ENCODE measurements around the gene CCDC192. TPM values are rescaled to one million over a fixed set of nuclear protein-coding genes. Genes with fewer than 3 reads are reported as not detected.

CCDC192 gene
- total and polyA plus RNA-seq, 2 of the 4 experiments (the other 2 are of a cell fraction) = not detected

- ATAC-seq (ENCODE audit: low read depth) (no peak), DNase-seq (no peak)
- Histone ChIP-seq H2BK5ac (ENCODE audit: low read depth, low read length, poor library complexity, severe bottlenecking) (no peak overlapping the region), H2AK9ac (replicated peaks; ENCODE audit: low read depth, low read length, poor library complexity) (no peak overlapping the region), H2AFZ (replicated peaks; ENCODE audit: low read length, poor library complexity) (no peak overlapping the region), H3K79me1 (ENCODE audit: low read depth in 1 of 2, low read length in 2 of 2) (no peaks in the 10 kb centered on the region), H4K8ac (ENCODE audit: low read depth in 2 of 2, low read length in 2 of 2) (no peak overlapping the region), H3K27ac (ENCODE audit: insufficient read depth, low read length) (no peak overlapping the region), H3K4ac (ENCODE audit: low read depth, low read length) (no peak overlapping the region), H2BK120ac (ENCODE audit: low read depth, low read length) (no peak overlapping the region), H3K18ac (ENCODE audit: low read depth, low read length) (no peak overlapping the region), H3K14ac (replicated peaks; ENCODE audit: low read depth, low read length) (no peak overlapping the region), H3K56ac (ENCODE audit: extremely low read depth, insufficient read depth, low read length) (no peak overlapping the region), H3K4me1 (ENCODE audit: control insufficient read depth, insufficient read depth, low read length) (no peaks in the 10 kb centered on the region), H3K36me3 (ENCODE audit: control insufficient read depth, insufficient read depth, low read length) (no peaks in the 10 kb centered on the region), H4K20me1 (ENCODE audit: insufficient read depth, low read length) (no peaks in the 10 kb centered on the region), H2BK20ac (ENCODE audit: low read depth, low read length) (no peak overlapping the region), H3K23ac (ENCODE audit: low read depth, low read length) (no peak overlapping the region), H3K4me2 (ENCODE audit: low read depth, low read length) (peak overlapping the region; percentile 21; the same call in 1 of the 2 replicates), H2BK15ac (ENCODE audit: low read depth, low read length) (no peak overlapping the region), H4K91ac (ENCODE audit: insufficient read depth, low read depth, low read length) (no peak overlapping the region), H2AK5ac (ENCODE audit: low read depth, low read length) (no peak overlapping the region), H3K9ac (ENCODE audit: low read depth, low read length) (no peak overlapping the region), H3K4me3 (ENCODE audit: insufficient read depth, low read depth, low read length) (no peak overlapping the region), H3K27me3 (ENCODE audit: control insufficient read depth, insufficient read depth, low read length) (no peaks in the 10 kb centered on the region), H3K9me3 (ENCODE audit: control insufficient read depth, insufficient read depth, low read length) (no peaks in the 10 kb centered on the region), H3K9me1 (ENCODE audit: insufficient read depth, low read length) (no peaks in the 10 kb centered on the region), H4K5ac (ENCODE audit: low read depth, low read length) (no peak overlapping the region)
- TF ChIP-seq RCOR1 (IDR thresholded peaks at IDR 0.05; ENCODE audit: insufficient replicate concordance, low read length) = no peak
- no peak for TF ChIP-seq SMC3 (IDR thresholded peaks at IDR 0.05; ENCODE audit: low read depth, low read length)
- no peak for TF ChIP-seq MAFK (IDR thresholded peaks at IDR 0.05; ENCODE audit: low read depth, low read length)
- no peak for TF ChIP-seq NFE2L2 (IDR thresholded peaks at IDR 0.05; ENCODE audit: low read depth, low read length)
- no peak for TF ChIP-seq MAZ (IDR thresholded peaks at IDR 0.05; ENCODE audit: borderline replicate concordance, low read depth, low read length)
- TF ChIP-seq POLR2A (IDR thresholded peaks at IDR 0.05; ENCODE audit: low read depth, low read length) = no peak
- TF ChIP-seq USF2 (IDR thresholded peaks at IDR 0.05; ENCODE audit: low read depth, low read length) = no peak
- TF ChIP-seq RFX5 (IDR thresholded peaks at IDR 0.05; ENCODE audit: low read depth, low read length) = no peak
- no peak for TF ChIP-seq CHD1 (IDR thresholded peaks at IDR 0.05; ENCODE audit: low read depth, low read length)
- no peak for TF ChIP-seq RAD21 (IDR thresholded peaks at IDR 0.05; ENCODE audit: low read length)
- no peak for TF ChIP-seq FOS (IDR thresholded peaks at IDR 0.05; ENCODE audit: low read depth, low read length)
- TF ChIP-seq ELK1 (IDR thresholded peaks at IDR 0.05; ENCODE audit: borderline replicate concordance, low read depth, low read length) = no peak
- BruUV-seq (replicated peaks) = no TSS peak
- in situ Hi-C loops (cut with MboI; ENCODE audit: low sequenced_read_pairs) (no loop called here), dilution Hi-C loops (cut with HindIII; ENCODE audit: low sequenced_read_pairs, unreplicated experiment) (no loop called here), intact Hi-C loops (cut with micrococcal nuclease) (no loop called here)
- CTCF ChIA-PET = no interaction called here
- POLR2A ChIA-PET (ENCODE audit: unreplicated experiment) = no interaction called here
Measured at GRCh38 chr5:127856292-127856691, 153.1 kb downstream of the CCDC192 start.

All from IMR-90 (cell line).